ENCODE measurements around the gene HCAR1.

DNA sequence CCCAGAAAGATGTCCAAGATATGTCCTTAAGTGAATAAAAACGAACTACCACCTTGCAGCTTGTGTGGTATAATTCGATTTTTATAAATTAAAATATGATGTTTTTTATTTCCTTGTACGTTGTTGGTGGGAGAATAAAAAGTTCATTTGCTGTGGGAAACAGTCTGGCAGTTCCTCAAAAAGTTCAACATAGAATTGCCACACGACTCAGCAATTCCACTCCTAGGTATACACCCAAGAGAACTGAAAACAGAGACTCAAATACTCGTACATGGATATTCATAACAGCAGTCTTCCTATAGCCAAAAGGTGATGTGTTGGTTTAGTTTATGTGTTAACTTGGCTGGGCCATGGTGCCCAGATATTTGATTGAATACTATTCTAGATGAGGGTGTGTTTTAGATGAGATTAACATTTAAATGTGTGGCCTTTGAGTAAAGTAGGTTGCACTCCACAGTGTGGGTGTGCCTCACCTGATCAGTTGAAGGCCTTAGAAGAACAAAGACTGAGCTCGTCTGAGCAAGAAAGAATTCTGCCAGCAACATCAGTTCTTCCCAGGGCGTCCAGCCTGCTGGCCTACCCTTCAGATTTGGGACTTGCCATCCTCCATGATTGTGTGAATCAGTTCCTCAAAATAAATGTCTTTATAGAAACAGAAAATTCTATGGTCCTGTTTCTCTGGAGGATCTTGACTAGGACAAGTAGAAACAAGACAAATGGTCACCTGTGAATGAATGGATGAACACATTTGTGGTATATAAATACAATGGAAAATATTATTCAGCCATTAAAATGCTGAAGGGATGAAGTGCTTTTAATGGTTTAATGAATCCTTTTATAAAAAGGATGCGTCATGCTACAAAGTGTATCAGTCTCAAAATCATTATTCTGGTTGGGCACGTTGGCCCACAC is 16.8 kb upstream of the HCAR1 start:
- TF ChIP-seq, protein P1, sequence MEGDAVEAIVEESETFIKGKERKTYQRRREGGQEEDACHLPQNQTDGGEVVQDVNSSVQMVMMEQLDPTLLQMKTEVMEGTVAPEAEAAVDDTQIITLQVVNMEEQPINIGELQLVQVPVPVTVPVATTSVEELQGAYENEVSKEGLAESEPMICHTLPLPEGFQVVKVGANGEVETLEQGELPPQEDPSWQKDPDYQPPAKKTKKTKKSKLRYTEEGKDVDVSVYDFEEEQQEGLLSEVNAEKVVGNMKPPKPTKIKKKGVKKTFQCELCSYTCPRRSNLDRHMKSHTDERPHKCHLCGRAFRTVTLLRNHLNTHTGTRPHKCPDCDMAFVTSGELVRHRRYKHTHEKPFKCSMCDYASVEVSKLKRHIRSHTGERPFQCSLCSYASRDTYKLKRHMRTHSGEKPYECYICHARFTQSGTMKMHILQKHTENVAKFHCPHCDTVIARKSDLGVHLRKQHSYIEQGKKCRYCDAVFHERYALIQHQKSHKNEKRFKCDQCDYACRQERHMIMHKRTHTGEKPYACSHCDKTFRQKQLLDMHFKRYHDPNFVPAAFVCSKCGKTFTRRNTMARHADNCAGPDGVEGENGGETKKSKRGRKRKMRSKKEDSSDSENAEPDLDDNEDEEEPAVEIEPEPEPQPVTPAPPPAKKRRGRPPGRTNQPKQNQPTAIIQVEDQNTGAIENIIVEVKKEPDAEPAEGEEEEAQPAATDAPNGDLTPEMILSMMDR (IDR thresholded peaks at IDR 0.05; ENCODE audit: low read length), result no peak
- TF ChIP-seq EZH2 (IDR thresholded peaks at IDR 0.05; ENCODE audit: borderline replicate concordance, low read length), result no peak
